H9 (cell line): ENCODE results near the gene FBXL7. TPM values are rescaled to one million over a fixed set of nuclear protein-coding genes. Genes with fewer than 3 reads are reported as not detected.

Source experiments
- DNase-seq: peaks from one replicate; pipeline ENCODE4 v3.0.0-alpha.2; 2017
- H2AFZ ChIP-seq: one replicate; pipeline ENCODE4 v1.6.1; 2013; ENCODE audit warnings: mild to moderate bottlenecking, low read length, control low read depth, moderate library complexity
- H2AK5ac ChIP-seq: 2 replicates; pipeline ENCODE4 v1.6.1; 2013; ENCODE audit warnings: low read length, control low read depth, mixed read lengths; ENCODE audit not compliant: insufficient read length
- H2BK120ac ChIP-seq: one replicate; pipeline ENCODE4 v1.6.1; 2013; ENCODE audit warnings: low read depth, mild to moderate bottlenecking, low read length, control low read depth, inconsistent platforms; ENCODE audit not compliant: poor library complexity, severe bottlenecking
- H2BK12ac ChIP-seq: 2 replicates; pipeline ENCODE4 v1.6.1; 2013; ENCODE audit warnings: low read length, control low read depth, mixed read lengths, low read depth; ENCODE audit not compliant: insufficient read length
- H2BK15ac ChIP-seq: 2 replicates; pipeline ENCODE4 v1.6.1; 2013; ENCODE audit warnings: low read depth, low read length, control low read depth
- H2BK20ac ChIP-seq: one replicate; pipeline ENCODE4 v1.6.1; 2013; ENCODE audit warnings: low read depth, mild to moderate bottlenecking, low read length, control low read depth, inconsistent platforms; ENCODE audit not compliant: poor library complexity, severe bottlenecking
- H2BK5ac ChIP-seq: 2 replicates; pipeline ENCODE4 v1.6.1; 2013; ENCODE audit warnings: low read length, control low read depth, mixed read lengths; ENCODE audit not compliant: insufficient read length
- H3K14ac ChIP-seq: 2 replicates; pipeline ENCODE4 v1.6.1; 2013; ENCODE audit warnings: low read length, control low read depth; ENCODE audit not compliant: insufficient read depth
- H3K18ac ChIP-seq: 2 replicates; pipeline ENCODE4 v1.6.1; 2013; ENCODE audit warnings: low read depth, mild to moderate bottlenecking, mixed read lengths, low read length, control low read depth; ENCODE audit not compliant: insufficient read length
- H3K23ac ChIP-seq: 2 replicates; pipeline ENCODE4 v1.6.1; 2013; ENCODE audit warnings: low read length, control low read depth, mixed read lengths, low read depth; ENCODE audit not compliant: insufficient read length
- H3K23me2 ChIP-seq: 2 replicates; pipeline ENCODE4 v1.6.1; 2013; ENCODE audit warnings: low read depth, mild to moderate bottlenecking, mixed read lengths, low read length, control low read depth; ENCODE audit not compliant: insufficient read length, poor library complexity, severe bottlenecking
- H3K27ac ChIP-seq: 2 replicates; pipeline ENCODE4 v1.5.1; 2013; ENCODE audit warnings: low read length, control low read depth, mixed read lengths, low read depth; ENCODE audit not compliant: insufficient read length
- H3K27me3 ChIP-seq: 2 replicates; pipeline ENCODE4 v1.6.1; 2013; ENCODE audit warnings: low read length, control low read depth, inconsistent platforms; ENCODE audit not compliant: insufficient read depth
- H3K4ac ChIP-seq: 2 replicates; pipeline ENCODE4 v1.6.1; 2013; ENCODE audit warnings: low read depth, mild to moderate bottlenecking, control low read depth, inconsistent platforms, low read length, moderate library complexity
- H3K4me1 ChIP-seq: 2 replicates; pipeline ENCODE4 v1.6.1; 2013; ENCODE audit warnings: low read length, control low read depth, inconsistent platforms; ENCODE audit not compliant: insufficient read depth
- H3K4me2 ChIP-seq: 2 replicates; pipeline ENCODE4 v1.6.1; 2013; ENCODE audit warnings: low read length, control low read depth, mixed read lengths; ENCODE audit not compliant: insufficient read length, insufficient read depth
- H3K56ac ChIP-seq: 2 replicates; pipeline ENCODE4 v1.6.1; 2013; ENCODE audit warnings: low read depth, mild to moderate bottlenecking, mixed read lengths, low read length, control low read depth; ENCODE audit not compliant: insufficient read length
- H3K79me1 ChIP-seq: 2 replicates; pipeline ENCODE4 v1.6.1; 2013; ENCODE audit warnings: low read depth, mild to moderate bottlenecking, moderate library complexity, low read length, control low read depth, inconsistent platforms; ENCODE audit not compliant: insufficient read depth, poor library complexity, severe bottlenecking
- H3K79me2 ChIP-seq: 2 replicates; pipeline ENCODE4 v1.6.1; 2013; ENCODE audit warnings: low read length, control low read depth, inconsistent platforms; ENCODE audit not compliant: insufficient read depth
- H3K9ac ChIP-seq: 2 replicates; pipeline ENCODE4 v1.6.1; 2013; ENCODE audit warnings: low read length, control low read depth, mixed read lengths; ENCODE audit not compliant: insufficient read length; ENCODE audit errors: extremely low read depth
- H3K9me3 ChIP-seq: one replicate; pipeline ENCODE4 v1.6.1; 2013; ENCODE audit warnings: low read depth, low read length, inconsistent platforms; ENCODE audit not compliant: control insufficient read depth
- H3T11ph ChIP-seq: one replicate; pipeline ENCODE4 v1.6.1; 2013; ENCODE audit warnings: mild to moderate bottlenecking, low read length, control low read depth, inconsistent platforms
- H4K20me1 ChIP-seq: one replicate; pipeline ENCODE4 v1.6.1; 2013; ENCODE audit not compliant: control insufficient read depth, insufficient read length, insufficient read depth
- H4K5ac ChIP-seq: 2 replicates; pipeline ENCODE4 v1.6.1; 2013; ENCODE audit warnings: low read depth, mild to moderate bottlenecking, mixed read lengths, low read length, control low read depth; ENCODE audit not compliant: insufficient read length
- H4K8ac ChIP-seq: replicated peaks from 2 replicates; pipeline ENCODE4 v1.6.1; 2013; ENCODE audit warnings: low read length, control low read depth, mixed read lengths, low read depth; ENCODE audit not compliant: insufficient read length
- H4K91ac ChIP-seq: 2 replicates; pipeline ENCODE4 v1.6.1; 2013; ENCODE audit warnings: low read depth, mild to moderate bottlenecking, moderate library complexity, mixed read lengths, low read length, control low read depth; ENCODE audit not compliant: insufficient read length
- H3K27ac Mint-ChIP-seq, 3 experiments: 2 replicates in 2 of 3; 3 replicates in 1 of 3; pipeline ENCODE4 v1.8.0; 2020 to 2021; ENCODE audit warnings: mixed read lengths in 3 of 3, mild to moderate bottlenecking in 1 of 3, moderate library complexity in 1 of 3
- H3K27me3 Mint-ChIP-seq: 2 replicates; pipeline ENCODE4 v1.8.0; 2021; ENCODE audit warnings: low read depth, mild to moderate bottlenecking, moderate library complexity, mixed read lengths
- H3K36me3 Mint-ChIP-seq, 3 experiments: 2 replicates in 2 of 3; 3 replicates in 1 of 3; pipeline ENCODE4 v1.8.0; 2020 to 2021; ENCODE audit warnings: low read depth in 3 of 3, mixed read lengths in 3 of 3; ENCODE audit not compliant: insufficient read depth in 1 of 3
- H3K4me1 Mint-ChIP-seq, 2 experiments: 2 replicates each; pipeline ENCODE4 v1.8.0; 2020; ENCODE audit warnings: mixed read lengths in 2 of 2
- H3K4me3 Mint-ChIP-seq, 2 experiments: 2 replicates in 1 of 2; 3 replicates in 1 of 2; pipeline ENCODE4 v1.8.0; 2020 to 2021; ENCODE audit warnings: mild to moderate bottlenecking in 2 of 2, mixed read lengths in 2 of 2, moderate library complexity in 1 of 2
- H3K9me3 Mint-ChIP-seq, 2 experiments: 2 replicates in 1 of 2; 3 replicates in 1 of 2; pipeline ENCODE4 v1.8.0; 2020; ENCODE audit warnings: mild to moderate bottlenecking in 2 of 2, mixed read lengths in 2 of 2, moderate library complexity in 1 of 2
- CTCF ChIP-seq: fragments of 200-600 bp; sonication (generic); conservative IDR thresholded peaks from 3 replicates; pipeline ENCODE4 v1.8.0; 2021; ENCODE audit warnings: antibody characterized with exemption, mild to moderate bottlenecking
- WGBS: extraction: QIAGEN DNeasy Blood & Tissue Kit; methylation state at CpG from one replicate; pipeline ENCODE4 v1.1.7; 2013; ENCODE audit warnings: missing lambda C conversion rate, low lambda C conversion rate, mixed read lengths; ENCODE audit not compliant: insufficient read length; ENCODE audit errors: extremely low coverage; 5-methylcytosine and 5-hydroxymethylcytosine counted together
- total RNA-seq: library from RNA; stranded (reverse); gene quantifications from 2 replicates; pipeline ENCODE4 v1.2.1, GENCODE V29; 2021

FBXL7 gene
- total RNA-seq, 1 experiment from 2014 or later, result 14.6 TPM

DNA sequence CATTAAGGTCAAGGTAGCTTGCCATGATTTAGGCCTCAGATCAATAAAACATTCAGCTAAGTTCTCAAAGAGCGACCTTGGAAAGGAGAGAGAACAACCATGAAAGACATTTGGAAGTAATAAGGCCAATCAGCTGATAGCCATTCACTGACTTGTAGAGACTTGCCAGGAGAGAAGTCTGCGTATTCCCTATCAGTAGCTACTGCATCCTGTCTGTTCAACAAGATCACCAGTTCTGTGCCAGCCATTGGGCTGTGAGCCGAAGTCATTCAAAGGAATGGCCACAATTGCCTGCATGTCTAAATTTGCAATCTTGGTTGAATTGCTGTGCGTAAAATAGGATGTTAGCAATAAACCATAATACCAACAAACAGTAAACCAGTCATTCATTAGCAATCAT is 219.8 kb downstream of the FBXL7 start:
- Histone ChIP-seq H2BK5ac (no peak overlapping the region), H2BK12ac (no peak overlapping the region), H3K4ac (no peak overlapping the region), H3K14ac (no peak overlapping the region), H2BK15ac (no peak overlapping the region), H3K79me1 (no peaks in the 10 kb centered on the region), H4K91ac (no peak overlapping the region), H4K8ac (no peak overlapping the region), H3K9ac (no peak overlapping the region), H2AK5ac (no peak overlapping the region), H3T11ph (no peak overlapping the region), H3K79me2 (no peaks in the 10 kb centered on the region; the same call in 1 of the 2 replicates), H3K27ac (no peak overlapping the region), H3K18ac (no peak overlapping the region), H2AFZ (no peak overlapping the region), H3K27me3 (no peaks in the 10 kb centered on the region), H3K9me3 (no peaks in the 10 kb centered on the region), H3K4me2 (no peak overlapping the region), H2BK120ac (no peak overlapping the region), H3K56ac (no peak overlapping the region), H3K23ac (no peak overlapping the region), H3K23me2 (no peaks in the 10 kb centered on the region), H3K4me1 (peaks cover 4% of the 10 kb centered on the region; the same call in 1 of the 2 replicates), H4K20me1 (no peaks in the 10 kb centered on the region), H4K5ac (no peak overlapping the region), H2BK20ac (no peak overlapping the region)
- Mint-ChIP-seq H3K27ac (peak overlapping the region in 2 of 3 experiments; percentile 9 to 57; a peak in 2 of 7 replicates), H3K9me3 (no peaks in the 10 kb centered on the region), H3K36me3 (no peaks in the 10 kb centered on the region), H3K4me3 (no peak overlapping the region), H3K4me1 (peaks cover 31 to 42% of the 10 kb centered on the region in 2 experiments), H3K27me3 (no peaks in the 10 kb centered on the region)
- TF ChIP-seq CTCF, result no peak
- no CpG with 5 or more reads among the region's 4 CpGs for WGBS
- DNase-seq, result no peak
